H9 (cell line): Measurements from ENCODE around the gene OSBPL1A. TPM values are rescaled to one million over a fixed set of nuclear protein-coding genes. Genes with fewer than 3 reads are reported as not detected.

Experiments
- DNase-seq: peaks from one replicate; pipeline ENCODE4 v3.0.0-alpha.2; 2017
- H2AFZ ChIP-seq: one replicate; pipeline ENCODE4 v1.6.1; 2013; ENCODE audit warnings: mild to moderate bottlenecking, low read length, control low read depth, moderate library complexity
- H2AK5ac ChIP-seq: 2 replicates; pipeline ENCODE4 v1.6.1; 2013; ENCODE audit warnings: low read length, control low read depth, mixed read lengths; ENCODE audit not compliant: insufficient read length
- H2BK120ac ChIP-seq: one replicate; pipeline ENCODE4 v1.6.1; 2013; ENCODE audit warnings: low read depth, mild to moderate bottlenecking, low read length, control low read depth, inconsistent platforms; ENCODE audit not compliant: poor library complexity, severe bottlenecking
- H2BK12ac ChIP-seq: 2 replicates; pipeline ENCODE4 v1.6.1; 2013; ENCODE audit warnings: low read length, control low read depth, mixed read lengths, low read depth; ENCODE audit not compliant: insufficient read length
- H2BK15ac ChIP-seq: 2 replicates; pipeline ENCODE4 v1.6.1; 2013; ENCODE audit warnings: low read depth, low read length, control low read depth
- H2BK20ac ChIP-seq: one replicate; pipeline ENCODE4 v1.6.1; 2013; ENCODE audit warnings: low read depth, mild to moderate bottlenecking, low read length, control low read depth, inconsistent platforms; ENCODE audit not compliant: poor library complexity, severe bottlenecking
- H2BK5ac ChIP-seq: 2 replicates; pipeline ENCODE4 v1.6.1; 2013; ENCODE audit warnings: low read length, control low read depth, mixed read lengths; ENCODE audit not compliant: insufficient read length
- H3K14ac ChIP-seq: 2 replicates; pipeline ENCODE4 v1.6.1; 2013; ENCODE audit warnings: low read length, control low read depth; ENCODE audit not compliant: insufficient read depth
- H3K18ac ChIP-seq: 2 replicates; pipeline ENCODE4 v1.6.1; 2013; ENCODE audit warnings: low read depth, mild to moderate bottlenecking, mixed read lengths, low read length, control low read depth; ENCODE audit not compliant: insufficient read length
- H3K23ac ChIP-seq: 2 replicates; pipeline ENCODE4 v1.6.1; 2013; ENCODE audit warnings: low read length, control low read depth, mixed read lengths, low read depth; ENCODE audit not compliant: insufficient read length
- H3K23me2 ChIP-seq: 2 replicates; pipeline ENCODE4 v1.6.1; 2013; ENCODE audit warnings: low read depth, mild to moderate bottlenecking, mixed read lengths, low read length, control low read depth; ENCODE audit not compliant: insufficient read length, poor library complexity, severe bottlenecking
- H3K27ac ChIP-seq: 2 replicates; pipeline ENCODE4 v1.5.1; 2013; ENCODE audit warnings: low read length, control low read depth, mixed read lengths, low read depth; ENCODE audit not compliant: insufficient read length
- H3K27me3 ChIP-seq: 2 replicates; pipeline ENCODE4 v1.6.1; 2013; ENCODE audit warnings: low read length, control low read depth, inconsistent platforms; ENCODE audit not compliant: insufficient read depth
- H3K4ac ChIP-seq: 2 replicates; pipeline ENCODE4 v1.6.1; 2013; ENCODE audit warnings: low read depth, mild to moderate bottlenecking, control low read depth, inconsistent platforms, low read length, moderate library complexity
- H3K4me1 ChIP-seq: 2 replicates; pipeline ENCODE4 v1.6.1; 2013; ENCODE audit warnings: low read length, control low read depth, inconsistent platforms; ENCODE audit not compliant: insufficient read depth
- H3K4me2 ChIP-seq: 2 replicates; pipeline ENCODE4 v1.6.1; 2013; ENCODE audit warnings: low read length, control low read depth, mixed read lengths; ENCODE audit not compliant: insufficient read length, insufficient read depth
- H3K56ac ChIP-seq: 2 replicates; pipeline ENCODE4 v1.6.1; 2013; ENCODE audit warnings: low read depth, mild to moderate bottlenecking, mixed read lengths, low read length, control low read depth; ENCODE audit not compliant: insufficient read length
- H3K79me1 ChIP-seq: 2 replicates; pipeline ENCODE4 v1.6.1; 2013; ENCODE audit warnings: low read depth, mild to moderate bottlenecking, moderate library complexity, low read length, control low read depth, inconsistent platforms; ENCODE audit not compliant: insufficient read depth, poor library complexity, severe bottlenecking
- H3K79me2 ChIP-seq: 2 replicates; pipeline ENCODE4 v1.6.1; 2013; ENCODE audit warnings: low read length, control low read depth, inconsistent platforms; ENCODE audit not compliant: insufficient read depth
- H3K9ac ChIP-seq: 2 replicates; pipeline ENCODE4 v1.6.1; 2013; ENCODE audit warnings: low read length, control low read depth, mixed read lengths; ENCODE audit not compliant: insufficient read length; ENCODE audit errors: extremely low read depth
- H3K9me3 ChIP-seq: one replicate; pipeline ENCODE4 v1.6.1; 2013; ENCODE audit warnings: low read depth, low read length, inconsistent platforms; ENCODE audit not compliant: control insufficient read depth
- H3T11ph ChIP-seq: one replicate; pipeline ENCODE4 v1.6.1; 2013; ENCODE audit warnings: mild to moderate bottlenecking, low read length, control low read depth, inconsistent platforms
- H4K20me1 ChIP-seq: one replicate; pipeline ENCODE4 v1.6.1; 2013; ENCODE audit not compliant: control insufficient read depth, insufficient read length, insufficient read depth
- H4K5ac ChIP-seq: 2 replicates; pipeline ENCODE4 v1.6.1; 2013; ENCODE audit warnings: low read depth, mild to moderate bottlenecking, mixed read lengths, low read length, control low read depth; ENCODE audit not compliant: insufficient read length
- H4K8ac ChIP-seq: replicated peaks from 2 replicates; pipeline ENCODE4 v1.6.1; 2013; ENCODE audit warnings: low read length, control low read depth, mixed read lengths, low read depth; ENCODE audit not compliant: insufficient read length
- H4K91ac ChIP-seq: 2 replicates; pipeline ENCODE4 v1.6.1; 2013; ENCODE audit warnings: low read depth, mild to moderate bottlenecking, moderate library complexity, mixed read lengths, low read length, control low read depth; ENCODE audit not compliant: insufficient read length
- H3K27ac Mint-ChIP-seq, 3 experiments: 2 replicates in 2 of 3; 3 replicates in 1 of 3; pipeline ENCODE4 v1.8.0; 2020 to 2021; ENCODE audit warnings: mixed read lengths in 3 of 3, mild to moderate bottlenecking in 1 of 3, moderate library complexity in 1 of 3
- H3K27me3 Mint-ChIP-seq: 2 replicates; pipeline ENCODE4 v1.8.0; 2021; ENCODE audit warnings: low read depth, mild to moderate bottlenecking, moderate library complexity, mixed read lengths
- H3K36me3 Mint-ChIP-seq, 3 experiments: 2 replicates in 2 of 3; 3 replicates in 1 of 3; pipeline ENCODE4 v1.8.0; 2020 to 2021; ENCODE audit warnings: low read depth in 3 of 3, mixed read lengths in 3 of 3; ENCODE audit not compliant: insufficient read depth in 1 of 3
- H3K4me1 Mint-ChIP-seq, 2 experiments: 2 replicates each; pipeline ENCODE4 v1.8.0; 2020; ENCODE audit warnings: mixed read lengths in 2 of 2
- H3K4me3 Mint-ChIP-seq, 2 experiments: 2 replicates in 1 of 2; 3 replicates in 1 of 2; pipeline ENCODE4 v1.8.0; 2020 to 2021; ENCODE audit warnings: mild to moderate bottlenecking in 2 of 2, mixed read lengths in 2 of 2, moderate library complexity in 1 of 2
- H3K9me3 Mint-ChIP-seq, 2 experiments: 2 replicates in 1 of 2; 3 replicates in 1 of 2; pipeline ENCODE4 v1.8.0; 2020; ENCODE audit warnings: mild to moderate bottlenecking in 2 of 2, mixed read lengths in 2 of 2, moderate library complexity in 1 of 2
- CTCF ChIP-seq: fragments of 200-600 bp; sonication (generic); conservative IDR thresholded peaks from 3 replicates; pipeline ENCODE4 v1.8.0; 2021; ENCODE audit warnings: antibody characterized with exemption, mild to moderate bottlenecking
- WGBS: extraction: QIAGEN DNeasy Blood & Tissue Kit; methylation state at CpG from one replicate; pipeline ENCODE4 v1.1.7; 2013; ENCODE audit warnings: missing lambda C conversion rate, low lambda C conversion rate, mixed read lengths; ENCODE audit not compliant: insufficient read length; ENCODE audit errors: extremely low coverage; 5-methylcytosine and 5-hydroxymethylcytosine counted together
- total RNA-seq: library from RNA; stranded (reverse); gene quantifications from 2 replicates; pipeline ENCODE4 v1.2.1, GENCODE V29; 2021

The OSBPL1A gene
- total RNA-seq, 1 experiment from 2014 or later: 33.9 TPM

GRCh38 chr18:24402209-24402785, 4.7 kb upstream of the OSBPL1A start:
- Mint-ChIP-seq H3K9me3 (no peaks in the 10 kb centered on the region; a peak in 2 of 5 replicates), H3K4me3 (no peak overlapping the region), H3K27me3 (peaks cover 4% of the 10 kb centered on the region; the same call in 1 of the 2 replicates), H3K36me3 (no peaks in the 10 kb centered on the region), H3K27ac (no peak overlapping the region; a peak in 1 of 7 replicates), H3K4me1 (peaks cover 40 to 41% of the 10 kb centered on the region in 2 experiments)
- no peaks in the 10 kb centered on the region for H3K79me1 ChIP-seq
- H4K8ac ChIP-seq: no peak overlapping the region
- no peak overlapping the region for H3K4me2 ChIP-seq
- H3K9ac ChIP-seq: no peak overlapping the region
- no peak overlapping the region for H4K5ac ChIP-seq
- H2BK120ac ChIP-seq: no peak overlapping the region
- no peak overlapping the region for H4K91ac ChIP-seq
- H4K20me1 ChIP-seq: no peaks in the 10 kb centered on the region
- H3K56ac ChIP-seq: no peak overlapping the region
- H2BK5ac ChIP-seq: no peak overlapping the region
- peaks cover 5% of the 10 kb centered on the region for H3K23me2 ChIP-seq
- peak; percentile 42 for DNase-seq
- H3K27me3 ChIP-seq: no peaks in the 10 kb centered on the region
- no peaks in the 10 kb centered on the region for H3K9me3 ChIP-seq
- WGBS: no CpG with 5 or more reads among the region's 6 CpGs
- no peak overlapping the region for H3K18ac ChIP-seq
- H3K14ac ChIP-seq: no peak overlapping the region
- TF ChIP-seq CTCF: peak; percentile 59
- H3K79me2 ChIP-seq: no peaks in the 10 kb centered on the region
- H2BK15ac ChIP-seq: no peak overlapping the region
- no peak overlapping the region for H2BK12ac ChIP-seq
- no peak overlapping the region for H3K23ac ChIP-seq
- no peak overlapping the region for H3K27ac ChIP-seq
- H2AFZ ChIP-seq: no peak overlapping the region
- H2AK5ac ChIP-seq: no peak overlapping the region
- no peak overlapping the region for H3T11ph ChIP-seq
- H3K4me1 ChIP-seq: peaks cover 2% of the 10 kb centered on the region; the same call in 1 of the 2 replicates
- no peak overlapping the region for H2BK20ac ChIP-seq
- H3K4ac ChIP-seq: no peak overlapping the region
